Loucy (cell line): ENCODE results near the gene PRXL2B.

Source experiments
- CTCF ChIP-seq: fragments of 200-600 bp; sonication (generic); conservative IDR thresholded peaks from 2 replicates; pipeline ENCODE4 v1.5.1; 2014; ENCODE audit warnings: mild to moderate bottlenecking, antibody characterized with exemption, low read length
- EZH2phosphoT487 ChIP-seq: fragments of 200-600 bp; IDR thresholded peaks from 2 replicates; pipeline ENCODE4 v1.6.1; 2018; ENCODE audit warnings: antibody characterized with exemption, mild to moderate bottlenecking, moderate library complexity, borderline replicate concordance

GRCh38 chr1:2552189-2552588, 34.4 kb upstream of the PRXL2B start:
- TF ChIP-seq CTCF, result no peak
- no peak for TF ChIP-seq EZH2phosphoT487
